Urinary bladder (tissue), 4 donors: ENCODE measurements around the gene FBXW11. TPM values are rescaled to one million over a fixed set of nuclear protein-coding genes. Genes with fewer than 3 reads are reported as not detected.
"Not testable (repeated sequence)": the region's sequence is repeated elsewhere in the genome, so short reads cannot be mapped to it uniquely, and the experiment has no call there.

Source experiments
- DNase-seq: peaks from one replicate; pipeline ENCODE4 v3.0.0-alpha.2; 2015; ENCODE audit errors: extremely low spot score
- H3K27ac ChIP-seq: one replicate; pipeline ENCODE4 v1.5.1; 2013; ENCODE audit warnings: low read depth, mild to moderate bottlenecking, moderate library complexity
- H3K36me3 ChIP-seq: one replicate; pipeline ENCODE4 v1.6.1; 2013; ENCODE audit warnings: mild to moderate bottlenecking, moderate library complexity; ENCODE audit not compliant: insufficient read depth
- H3K4me1 ChIP-seq: one replicate; pipeline ENCODE4 v1.6.1; 2013; ENCODE audit warnings: mild to moderate bottlenecking, moderate library complexity; ENCODE audit not compliant: insufficient read depth
- H3K4me3 ChIP-seq: one replicate; pipeline ENCODE4 v1.5.1; 2013; ENCODE audit warnings: low read depth, low read length
- WGBS: extraction: QIAGEN DNeasy Blood & Tissue Kit; methylation state at CpG from one replicate; pipeline ENCODE4 v1.1.7; 2013; 5-methylcytosine and 5-hydroxymethylcytosine counted together
- polyA plus RNA-seq: library from polyadenylated mRNA; stranded (reverse); fragments of 200-250 nt; gene quantifications from one replicate; pipeline ENCODE4 v1.2.3, GENCODE V29; 2013
- total RNA-seq: library from RNA; depleted of rRNA; stranded (reverse); fragments of >200 nt; gene quantifications from one replicate; pipeline ENCODE4 v1.2.3, GENCODE V29; 2014
- donor health status: healthy with polysubstance abuse.
- donor health status: healthy.

Gene FBXW11
- total and polyA plus RNA-seq, 2 donors: 28.3 to 81.3 TPM

GRCh38 chr5:171898386-171898785 is 108.1 kb downstream of the FBXW11 start:
- DNase-seq: no peak
- Histone ChIP-seq H3K27ac (no peak overlapping the region), H3K4me1 (no peaks in the 10 kb centered on the region), H3K36me3 (peaks cover 3% of the 10 kb centered on the region), H3K4me3 (no peak overlapping the region)
- 90% methylated on average over 4 of the region's 4 CpGs for WGBS

GRCh38 chr5:171897231-171897630 is 109.2 kb downstream of the FBXW11 start:
- H3K36me3 ChIP-seq: peaks cover 3% of the 10 kb centered on the region
- no peak overlapping the region for H3K4me3 ChIP-seq
- H3K4me1 ChIP-seq: no peaks in the 10 kb centered on the region
- no peak overlapping the region for H3K27ac ChIP-seq
- no peak for DNase-seq
- WGBS: 93% methylated on average over 1 of the region's 1 CpG

GRCh38 chr5:171895081-171895480 is 111.4 kb downstream of the FBXW11 start:
- 77% methylated on average over 2 of the region's 2 CpGs for WGBS
- Histone ChIP-seq H3K4me1 (no peaks in the 10 kb centered on the region), H3K4me3 (no peak overlapping the region), H3K27ac (no peak overlapping the region), H3K36me3 (peaks cover 3% of the 10 kb centered on the region)
- no peak for DNase-seq

- no peak overlapping the region for H3K27ac ChIP-seq
- peaks cover 3% of the 10 kb centered on the region for H3K36me3 ChIP-seq
- WGBS: 70% methylated on average over 4 of the region's 4 CpGs
- no peak for DNase-seq
- H3K4me1 ChIP-seq: no peaks in the 10 kb centered on the region
- no peak overlapping the region for H3K4me3 ChIP-seq
Observed at GRCh38 chr5:171893290-171893886, 113.0 kb downstream of the FBXW11 start.

- WGBS: 75% methylated on average over 6 of the region's 6 CpGs
- Histone ChIP-seq H3K27ac (no peak overlapping the region), H3K4me3 (no peak overlapping the region), H3K4me1 (no peaks in the 10 kb centered on the region), H3K36me3 (peaks cover 4% of the 10 kb centered on the region)
- no peak for DNase-seq
Observed at GRCh38 chr5:171891595-171891994, 114.8 kb downstream of the FBXW11 start.

GRCh38 chr5:171891150-171891549 is 115.3 kb downstream of the FBXW11 start:
- H3K4me3 ChIP-seq: no peak overlapping the region
- H3K36me3 ChIP-seq: peaks cover 4% of the 10 kb centered on the region
- DNase-seq: no peak
- no peaks in the 10 kb centered on the region for H3K4me1 ChIP-seq
- WGBS: 81% methylated on average over 4 of the region's 4 CpGs
- H3K27ac ChIP-seq: no peak overlapping the region

GRCh38 chr5:171888051-171888481 is 118.4 kb downstream of the FBXW11 start:
- H3K36me3 ChIP-seq: peaks cover 9% of the 10 kb centered on the region
- H3K4me1 ChIP-seq: no peaks in the 10 kb centered on the region
- H3K27ac ChIP-seq: no peak overlapping the region
- H3K4me3 ChIP-seq: no peak overlapping the region
- WGBS: 84% methylated on average over 3 of the region's 3 CpGs
- DNase-seq: no peak

- not testable (repeated sequence) for DNase-seq, H3K36me3 ChIP-seq, H3K27ac ChIP-seq, H3K4me3 ChIP-seq, H3K4me1 ChIP-seq
- no CpG with 5 or more reads among the region's 2 CpGs for WGBS
Observed at GRCh38 chr5:171886037-171886436, 120.4 kb downstream of the FBXW11 start.

GRCh38 chr5:171882118-171882517 is 124.3 kb downstream of the FBXW11 start:
- DNase-seq: no peak
- H3K27ac ChIP-seq: no peak overlapping the region
- no peaks in the 10 kb centered on the region for H3K4me1 ChIP-seq
- WGBS: 95% methylated on average over 4 of the region's 4 CpGs
- H3K4me3 ChIP-seq: no peak overlapping the region
- H3K36me3 ChIP-seq: peaks cover 5% of the 10 kb centered on the region

- no peaks in the 10 kb centered on the region for H3K4me1 ChIP-seq
- no peak overlapping the region for H3K4me3 ChIP-seq
- 91% methylated on average over 2 of the region's 2 CpGs for WGBS
- H3K27ac ChIP-seq: no peak overlapping the region
- no peak for DNase-seq
- no peaks in the 10 kb centered on the region for H3K36me3 ChIP-seq
Observed at GRCh38 chr5:171874234-171874633, 132.2 kb downstream of the FBXW11 start.

- 96% methylated on average over 5 of the region's 5 CpGs for WGBS
- Histone ChIP-seq H3K4me1 (no peaks in the 10 kb centered on the region), H3K36me3 (peaks cover 4% of the 10 kb centered on the region), H3K4me3 (no peak overlapping the region), H3K27ac (no peak overlapping the region)
- no peak for DNase-seq
Observed at GRCh38 chr5:171872666-171873065, 133.8 kb downstream of the FBXW11 start.

GRCh38 chr5:171871711-171872110 is 134.7 kb downstream of the FBXW11 start:
- DNase-seq: no peak
- H3K4me3 ChIP-seq: no peak overlapping the region
- H3K36me3 ChIP-seq: peaks cover 4% of the 10 kb centered on the region
- no peak overlapping the region for H3K27ac ChIP-seq
- no peaks in the 10 kb centered on the region for H3K4me1 ChIP-seq
- 71% methylated on average over 1 of the region's 1 CpG for WGBS

GRCh38 chr5:171869956-171870355 is 136.5 kb downstream of the FBXW11 start:
- WGBS: 83% methylated on average over 1 of the region's 1 CpG

GRCh38 chr5:171868236-171868635 is 138.2 kb downstream of the FBXW11 start:
- Histone ChIP-seq H3K27ac (no peak overlapping the region), H3K4me3 (no peak overlapping the region), H3K36me3 (peaks cover 4% of the 10 kb centered on the region), H3K4me1 (no peaks in the 10 kb centered on the region)
- no peak for DNase-seq
- 81% methylated on average over 2 of the region's 2 CpGs for WGBS

More at GRCh38 chr5:171869956-171870355, 136.5 kb downstream of the FBXW11 start:
- no peak overlapping the region for H3K27ac ChIP-seq
- DNase-seq: no peak
- peaks cover 4% of the 10 kb centered on the region for H3K36me3 ChIP-seq
- no peaks in the 10 kb centered on the region for H3K4me1 ChIP-seq
- no peak overlapping the region for H3K4me3 ChIP-seq

GRCh38 chr5:171867786-171868185 is 138.7 kb downstream of the FBXW11 start:
- DNase-seq: no peak
- Histone ChIP-seq H3K4me3 (no peak overlapping the region), H3K4me1 (no peaks in the 10 kb centered on the region), H3K36me3 (peaks cover 4% of the 10 kb centered on the region), H3K27ac (no peak overlapping the region)
- 41% methylated on average over 1 of the region's 1 CpG for WGBS
